GM04504 (cell line): ENCODE measurements around the gene CEP97.
"Not testable (repeated sequence)": the region's sequence is repeated elsewhere in the genome, so short reads cannot be mapped to it uniquely, and the experiment has no call there.

Source experiments
- DNase-seq: peaks from one replicate; pipeline ENCODE4 v3.0.0-alpha.2; 2012; ENCODE audit warnings: low read depth

The CEP97 gene

GRCh38 chr3:101701696-101702634 lies 22.4 kb upstream of the CEP97 start:
- DNase-seq = no peak

GRCh38 chr3:101702726-101703125 lies 21.7 kb upstream of the CEP97 start:
- DNase-seq = no peak

- no peak for DNase-seq
Observed at GRCh38 chr3:101703169-101703568, 21.2 kb upstream of the CEP97 start.

- not testable (repeated sequence) for DNase-seq
Observed at GRCh38 chr3:101704639-101705038, 19.8 kb upstream of the CEP97 start.

GRCh38 chr3:101709126-101709525 lies 15.3 kb upstream of the CEP97 start:
- DNase-seq = no peak

GRCh38 chr3:101718455-101718854 lies 6.0 kb upstream of the CEP97 start:
- no peak for DNase-seq

GRCh38 chr3:101719604-101720185 lies 4.7 kb upstream of the CEP97 start:
- DNase-seq = no peak

GRCh38 chr3:101720851-101721840 lies 3.3 kb upstream of the CEP97 start:
- DNase-seq = peak; percentile 36

GRCh38 chr3:101722394-101723173 lies 1.8 kb upstream of the CEP97 start:
- DNase-seq = no peak

- no peak for DNase-seq
Observed at GRCh38 chr3:101725194-101725889, 928 bp downstream of the CEP97 start.

- no peak for DNase-seq
Observed at GRCh38 chr3:101725890-101726275, 1.5 kb downstream of the CEP97 start.

- no peak for DNase-seq
Observed at GRCh38 chr3:101729586-101729985, 5.2 kb downstream of the CEP97 start.

GRCh38 chr3:101730839-101731238 lies 6.4 kb downstream of the CEP97 start:
- no peak for DNase-seq

GRCh38 chr3:101732240-101732641 lies 7.8 kb downstream of the CEP97 start:
- no peak for DNase-seq

- no peak for DNase-seq
Observed at GRCh38 chr3:101735833-101736232, 11.4 kb downstream of the CEP97 start.

- not testable (repeated sequence) for DNase-seq
Observed at GRCh38 chr3:101741914-101742313, 17.5 kb downstream of the CEP97 start.

- DNase-seq = no peak
Observed at GRCh38 chr3:101744811-101745210, 20.4 kb downstream of the CEP97 start.

- not testable (repeated sequence) for DNase-seq
Observed at GRCh38 chr3:101745934-101746333, 21.5 kb downstream of the CEP97 start.

- not testable (repeated sequence) for DNase-seq
Observed at GRCh38 chr3:101753386-101754113, 29.1 kb downstream of the CEP97 start.

GRCh38 chr3:101758224-101758623 lies 33.8 kb downstream of the CEP97 start:
- no peak for DNase-seq
